ENCODE data around the gene LPAR5.
"Not testable (repeated sequence)": the region's sequence is repeated elsewhere in the genome, so short reads cannot be mapped to it uniquely, and the experiment has no call there.

GRCh38 chr12:6586569-6586968 is 49.2 kb downstream of the LPAR5 start:
- TF ChIP-seq, protein P1, sequence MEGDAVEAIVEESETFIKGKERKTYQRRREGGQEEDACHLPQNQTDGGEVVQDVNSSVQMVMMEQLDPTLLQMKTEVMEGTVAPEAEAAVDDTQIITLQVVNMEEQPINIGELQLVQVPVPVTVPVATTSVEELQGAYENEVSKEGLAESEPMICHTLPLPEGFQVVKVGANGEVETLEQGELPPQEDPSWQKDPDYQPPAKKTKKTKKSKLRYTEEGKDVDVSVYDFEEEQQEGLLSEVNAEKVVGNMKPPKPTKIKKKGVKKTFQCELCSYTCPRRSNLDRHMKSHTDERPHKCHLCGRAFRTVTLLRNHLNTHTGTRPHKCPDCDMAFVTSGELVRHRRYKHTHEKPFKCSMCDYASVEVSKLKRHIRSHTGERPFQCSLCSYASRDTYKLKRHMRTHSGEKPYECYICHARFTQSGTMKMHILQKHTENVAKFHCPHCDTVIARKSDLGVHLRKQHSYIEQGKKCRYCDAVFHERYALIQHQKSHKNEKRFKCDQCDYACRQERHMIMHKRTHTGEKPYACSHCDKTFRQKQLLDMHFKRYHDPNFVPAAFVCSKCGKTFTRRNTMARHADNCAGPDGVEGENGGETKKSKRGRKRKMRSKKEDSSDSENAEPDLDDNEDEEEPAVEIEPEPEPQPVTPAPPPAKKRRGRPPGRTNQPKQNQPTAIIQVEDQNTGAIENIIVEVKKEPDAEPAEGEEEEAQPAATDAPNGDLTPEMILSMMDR (IDR thresholded peaks at IDR 0.05), result not testable (repeated sequence)
- TF ChIP-seq POLR2A (IDR thresholded peaks at IDR 0.05), result not testable (repeated sequence)

All from Peyer's patch (tissue), 4 donors.